H9 (cell line): ENCODE data around the gene WIPF1. TPM values are rescaled to one million over a fixed set of nuclear protein-coding genes. Genes with fewer than 3 reads are reported as not detected.

Source experiments
- DNase-seq: peaks from one replicate; pipeline ENCODE4 v3.0.0-alpha.2; 2017
- H2AFZ ChIP-seq: one replicate; pipeline ENCODE4 v1.6.1; 2013; ENCODE audit warnings: mild to moderate bottlenecking, low read length, control low read depth, moderate library complexity
- H2AK5ac ChIP-seq: 2 replicates; pipeline ENCODE4 v1.6.1; 2013; ENCODE audit warnings: low read length, control low read depth, mixed read lengths; ENCODE audit not compliant: insufficient read length
- H2BK120ac ChIP-seq: one replicate; pipeline ENCODE4 v1.6.1; 2013; ENCODE audit warnings: low read depth, mild to moderate bottlenecking, low read length, control low read depth, inconsistent platforms; ENCODE audit not compliant: poor library complexity, severe bottlenecking
- H2BK12ac ChIP-seq: 2 replicates; pipeline ENCODE4 v1.6.1; 2013; ENCODE audit warnings: low read length, control low read depth, mixed read lengths, low read depth; ENCODE audit not compliant: insufficient read length
- H2BK15ac ChIP-seq: 2 replicates; pipeline ENCODE4 v1.6.1; 2013; ENCODE audit warnings: low read depth, low read length, control low read depth
- H2BK20ac ChIP-seq: one replicate; pipeline ENCODE4 v1.6.1; 2013; ENCODE audit warnings: low read depth, mild to moderate bottlenecking, low read length, control low read depth, inconsistent platforms; ENCODE audit not compliant: poor library complexity, severe bottlenecking
- H2BK5ac ChIP-seq: 2 replicates; pipeline ENCODE4 v1.6.1; 2013; ENCODE audit warnings: low read length, control low read depth, mixed read lengths; ENCODE audit not compliant: insufficient read length
- H3K14ac ChIP-seq: 2 replicates; pipeline ENCODE4 v1.6.1; 2013; ENCODE audit warnings: low read length, control low read depth; ENCODE audit not compliant: insufficient read depth
- H3K18ac ChIP-seq: 2 replicates; pipeline ENCODE4 v1.6.1; 2013; ENCODE audit warnings: low read depth, mild to moderate bottlenecking, mixed read lengths, low read length, control low read depth; ENCODE audit not compliant: insufficient read length
- H3K23ac ChIP-seq: 2 replicates; pipeline ENCODE4 v1.6.1; 2013; ENCODE audit warnings: low read length, control low read depth, mixed read lengths, low read depth; ENCODE audit not compliant: insufficient read length
- H3K23me2 ChIP-seq: 2 replicates; pipeline ENCODE4 v1.6.1; 2013; ENCODE audit warnings: low read depth, mild to moderate bottlenecking, mixed read lengths, low read length, control low read depth; ENCODE audit not compliant: insufficient read length, poor library complexity, severe bottlenecking
- H3K27ac ChIP-seq: 2 replicates; pipeline ENCODE4 v1.5.1; 2013; ENCODE audit warnings: low read length, control low read depth, mixed read lengths, low read depth; ENCODE audit not compliant: insufficient read length
- H3K27me3 ChIP-seq: 2 replicates; pipeline ENCODE4 v1.6.1; 2013; ENCODE audit warnings: low read length, control low read depth, inconsistent platforms; ENCODE audit not compliant: insufficient read depth
- H3K4ac ChIP-seq: 2 replicates; pipeline ENCODE4 v1.6.1; 2013; ENCODE audit warnings: low read depth, mild to moderate bottlenecking, control low read depth, inconsistent platforms, low read length, moderate library complexity
- H3K4me1 ChIP-seq: 2 replicates; pipeline ENCODE4 v1.6.1; 2013; ENCODE audit warnings: low read length, control low read depth, inconsistent platforms; ENCODE audit not compliant: insufficient read depth
- H3K4me2 ChIP-seq: 2 replicates; pipeline ENCODE4 v1.6.1; 2013; ENCODE audit warnings: low read length, control low read depth, mixed read lengths; ENCODE audit not compliant: insufficient read length, insufficient read depth
- H3K56ac ChIP-seq: 2 replicates; pipeline ENCODE4 v1.6.1; 2013; ENCODE audit warnings: low read depth, mild to moderate bottlenecking, mixed read lengths, low read length, control low read depth; ENCODE audit not compliant: insufficient read length
- H3K79me1 ChIP-seq: 2 replicates; pipeline ENCODE4 v1.6.1; 2013; ENCODE audit warnings: low read depth, mild to moderate bottlenecking, moderate library complexity, low read length, control low read depth, inconsistent platforms; ENCODE audit not compliant: insufficient read depth, poor library complexity, severe bottlenecking
- H3K79me2 ChIP-seq: 2 replicates; pipeline ENCODE4 v1.6.1; 2013; ENCODE audit warnings: low read length, control low read depth, inconsistent platforms; ENCODE audit not compliant: insufficient read depth
- H3K9ac ChIP-seq: 2 replicates; pipeline ENCODE4 v1.6.1; 2013; ENCODE audit warnings: low read length, control low read depth, mixed read lengths; ENCODE audit not compliant: insufficient read length; ENCODE audit errors: extremely low read depth
- H3K9me3 ChIP-seq: one replicate; pipeline ENCODE4 v1.6.1; 2013; ENCODE audit warnings: low read depth, low read length, inconsistent platforms; ENCODE audit not compliant: control insufficient read depth
- H3T11ph ChIP-seq: one replicate; pipeline ENCODE4 v1.6.1; 2013; ENCODE audit warnings: mild to moderate bottlenecking, low read length, control low read depth, inconsistent platforms
- H4K20me1 ChIP-seq: one replicate; pipeline ENCODE4 v1.6.1; 2013; ENCODE audit not compliant: control insufficient read depth, insufficient read length, insufficient read depth
- H4K5ac ChIP-seq: 2 replicates; pipeline ENCODE4 v1.6.1; 2013; ENCODE audit warnings: low read depth, mild to moderate bottlenecking, mixed read lengths, low read length, control low read depth; ENCODE audit not compliant: insufficient read length
- H4K8ac ChIP-seq: replicated peaks from 2 replicates; pipeline ENCODE4 v1.6.1; 2013; ENCODE audit warnings: low read length, control low read depth, mixed read lengths, low read depth; ENCODE audit not compliant: insufficient read length
- H4K91ac ChIP-seq: 2 replicates; pipeline ENCODE4 v1.6.1; 2013; ENCODE audit warnings: low read depth, mild to moderate bottlenecking, moderate library complexity, mixed read lengths, low read length, control low read depth; ENCODE audit not compliant: insufficient read length
- H3K27ac Mint-ChIP-seq, 3 experiments: 2 replicates in 2 of 3; 3 replicates in 1 of 3; pipeline ENCODE4 v1.8.0; 2020 to 2021; ENCODE audit warnings: mixed read lengths in 3 of 3, mild to moderate bottlenecking in 1 of 3, moderate library complexity in 1 of 3
- H3K27me3 Mint-ChIP-seq: 2 replicates; pipeline ENCODE4 v1.8.0; 2021; ENCODE audit warnings: low read depth, mild to moderate bottlenecking, moderate library complexity, mixed read lengths
- H3K36me3 Mint-ChIP-seq, 3 experiments: 2 replicates in 2 of 3; 3 replicates in 1 of 3; pipeline ENCODE4 v1.8.0; 2020 to 2021; ENCODE audit warnings: low read depth in 3 of 3, mixed read lengths in 3 of 3; ENCODE audit not compliant: insufficient read depth in 1 of 3
- H3K4me1 Mint-ChIP-seq, 2 experiments: 2 replicates each; pipeline ENCODE4 v1.8.0; 2020; ENCODE audit warnings: mixed read lengths in 2 of 2
- H3K4me3 Mint-ChIP-seq, 2 experiments: 2 replicates in 1 of 2; 3 replicates in 1 of 2; pipeline ENCODE4 v1.8.0; 2020 to 2021; ENCODE audit warnings: mild to moderate bottlenecking in 2 of 2, mixed read lengths in 2 of 2, moderate library complexity in 1 of 2
- H3K9me3 Mint-ChIP-seq, 2 experiments: 2 replicates in 1 of 2; 3 replicates in 1 of 2; pipeline ENCODE4 v1.8.0; 2020; ENCODE audit warnings: mild to moderate bottlenecking in 2 of 2, mixed read lengths in 2 of 2, moderate library complexity in 1 of 2
- WGBS: extraction: QIAGEN DNeasy Blood & Tissue Kit; methylation state at CpG from one replicate; pipeline ENCODE4 v1.1.7; 2013; ENCODE audit warnings: missing lambda C conversion rate, low lambda C conversion rate, mixed read lengths; ENCODE audit not compliant: insufficient read length; ENCODE audit errors: extremely low coverage; 5-methylcytosine and 5-hydroxymethylcytosine counted together
- total RNA-seq: library from RNA; stranded (reverse); gene quantifications from 2 replicates; pipeline ENCODE4 v1.2.1, GENCODE V29; 2021
- TF ChIP-seq, protein P1 (sequence below): fragments of 200-600 bp; sonication (generic); conservative IDR thresholded peaks from 3 replicates; pipeline ENCODE4 v1.8.0; 2021; ENCODE audit warnings: antibody characterized with exemption, mild to moderate bottlenecking

WIPF1 gene
- total RNA-seq, 1 experiment from 2014 or later = 5.1 TPM

- Mint-ChIP-seq H3K4me3 (no peak overlapping the region; a peak in 1 of 5 replicates), H3K36me3 (no peaks in the 10 kb centered on the region)
Measured at GRCh38 chr2:174594456-174594855, 3.1 kb downstream of the WIPF1 start.

More at GRCh38 chr2:174594456-174594855, 3.1 kb downstream of the WIPF1 start:
- Histone ChIP-seq H3K4me1 (0 out of 2 replicates have a peak, but pooled peaks cover 3% of the 10 kb centered on the region), H4K20me1 (no peaks in the 10 kb centered on the region), H2BK12ac (no peak overlapping the region), H2BK20ac (no peak overlapping the region), H2BK15ac (no peak overlapping the region), H4K5ac (no peak overlapping the region), H4K8ac (no peak overlapping the region), H3K4ac (no peak overlapping the region), H3K27ac (no peak overlapping the region), H3K23me2 (no peaks in the 10 kb centered on the region), H3K9me3 (no peaks in the 10 kb centered on the region), H3K27me3 (no peaks in the 10 kb centered on the region), H3K79me1 (no peaks in the 10 kb centered on the region), H2AFZ (no peak overlapping the region), H4K91ac (no peak overlapping the region), H2BK120ac (no peak overlapping the region), H3K18ac (no peak overlapping the region), H3K56ac (no peak overlapping the region), H3K9ac (no peak overlapping the region), H3K79me2 (no peaks in the 10 kb centered on the region), H3K14ac (no peak overlapping the region), H3K4me2 (no peak overlapping the region), H2BK5ac (no peak overlapping the region), H3K23ac (no peak overlapping the region), H3T11ph (no peak overlapping the region), H2AK5ac (no peak overlapping the region)
- no CpG with 5 or more reads among the region's 2 CpGs for WGBS
- H3K27ac Mint-ChIP-seq = no peak overlapping the region
- no peaks in the 10 kb centered on the region; a peak in 1 of 5 replicates for H3K9me3 Mint-ChIP-seq
- no peaks in the 10 kb centered on the region for H3K27me3 Mint-ChIP-seq
- peaks cover 7 to 11% of the 10 kb centered on the region in 2 experiments for H3K4me1 Mint-ChIP-seq
- TF ChIP-seq, protein P1, sequence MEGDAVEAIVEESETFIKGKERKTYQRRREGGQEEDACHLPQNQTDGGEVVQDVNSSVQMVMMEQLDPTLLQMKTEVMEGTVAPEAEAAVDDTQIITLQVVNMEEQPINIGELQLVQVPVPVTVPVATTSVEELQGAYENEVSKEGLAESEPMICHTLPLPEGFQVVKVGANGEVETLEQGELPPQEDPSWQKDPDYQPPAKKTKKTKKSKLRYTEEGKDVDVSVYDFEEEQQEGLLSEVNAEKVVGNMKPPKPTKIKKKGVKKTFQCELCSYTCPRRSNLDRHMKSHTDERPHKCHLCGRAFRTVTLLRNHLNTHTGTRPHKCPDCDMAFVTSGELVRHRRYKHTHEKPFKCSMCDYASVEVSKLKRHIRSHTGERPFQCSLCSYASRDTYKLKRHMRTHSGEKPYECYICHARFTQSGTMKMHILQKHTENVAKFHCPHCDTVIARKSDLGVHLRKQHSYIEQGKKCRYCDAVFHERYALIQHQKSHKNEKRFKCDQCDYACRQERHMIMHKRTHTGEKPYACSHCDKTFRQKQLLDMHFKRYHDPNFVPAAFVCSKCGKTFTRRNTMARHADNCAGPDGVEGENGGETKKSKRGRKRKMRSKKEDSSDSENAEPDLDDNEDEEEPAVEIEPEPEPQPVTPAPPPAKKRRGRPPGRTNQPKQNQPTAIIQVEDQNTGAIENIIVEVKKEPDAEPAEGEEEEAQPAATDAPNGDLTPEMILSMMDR = no peak
- no peak for DNase-seq
